ENCODE data around the gene IGDCC3. TPM values are rescaled to one million over a fixed set of nuclear protein-coding genes. Genes with fewer than 3 reads are reported as not detected.

Gene IGDCC3
- total RNA-seq, 2 donors from 2014 or later = not detected

DNA sequence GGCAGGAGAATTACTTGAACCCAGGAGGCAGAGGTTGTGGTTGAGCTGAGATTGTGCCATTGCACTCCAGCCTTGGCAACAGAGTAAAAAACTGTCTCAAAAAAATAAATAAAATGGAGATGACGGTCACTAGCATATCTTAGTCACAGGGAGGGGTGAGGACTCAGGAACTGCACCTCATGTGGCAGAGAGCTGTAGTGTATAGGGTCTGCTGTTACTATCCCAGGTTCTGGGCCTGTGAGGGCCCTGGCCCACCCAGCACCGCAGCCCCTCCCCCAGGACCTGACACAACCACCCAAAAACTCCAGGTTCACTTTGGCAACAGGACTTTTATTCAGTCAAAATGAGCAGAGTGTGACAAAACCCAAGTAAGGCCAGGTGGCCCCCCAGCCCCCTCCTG lies 51.0 kb downstream of the IGDCC3 start:
- no peaks in the 10 kb centered on the region for H3K27me3 ChIP-seq
- H3K36me3 ChIP-seq = no peaks in the 10 kb centered on the region
- no peak for DNase-seq (ENCODE audit: low spot score)
- no peak overlapping the region for H3K27ac ChIP-seq
- TF ChIP-seq, protein P1, sequence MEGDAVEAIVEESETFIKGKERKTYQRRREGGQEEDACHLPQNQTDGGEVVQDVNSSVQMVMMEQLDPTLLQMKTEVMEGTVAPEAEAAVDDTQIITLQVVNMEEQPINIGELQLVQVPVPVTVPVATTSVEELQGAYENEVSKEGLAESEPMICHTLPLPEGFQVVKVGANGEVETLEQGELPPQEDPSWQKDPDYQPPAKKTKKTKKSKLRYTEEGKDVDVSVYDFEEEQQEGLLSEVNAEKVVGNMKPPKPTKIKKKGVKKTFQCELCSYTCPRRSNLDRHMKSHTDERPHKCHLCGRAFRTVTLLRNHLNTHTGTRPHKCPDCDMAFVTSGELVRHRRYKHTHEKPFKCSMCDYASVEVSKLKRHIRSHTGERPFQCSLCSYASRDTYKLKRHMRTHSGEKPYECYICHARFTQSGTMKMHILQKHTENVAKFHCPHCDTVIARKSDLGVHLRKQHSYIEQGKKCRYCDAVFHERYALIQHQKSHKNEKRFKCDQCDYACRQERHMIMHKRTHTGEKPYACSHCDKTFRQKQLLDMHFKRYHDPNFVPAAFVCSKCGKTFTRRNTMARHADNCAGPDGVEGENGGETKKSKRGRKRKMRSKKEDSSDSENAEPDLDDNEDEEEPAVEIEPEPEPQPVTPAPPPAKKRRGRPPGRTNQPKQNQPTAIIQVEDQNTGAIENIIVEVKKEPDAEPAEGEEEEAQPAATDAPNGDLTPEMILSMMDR (IDR thresholded peaks at IDR 0.05) = no peak
- no peaks in the 10 kb centered on the region for H3K4me1 ChIP-seq
- no peak overlapping the region for H3K4me3 ChIP-seq
- no peaks in the 10 kb centered on the region for H3K9me3 ChIP-seq

DNA sequence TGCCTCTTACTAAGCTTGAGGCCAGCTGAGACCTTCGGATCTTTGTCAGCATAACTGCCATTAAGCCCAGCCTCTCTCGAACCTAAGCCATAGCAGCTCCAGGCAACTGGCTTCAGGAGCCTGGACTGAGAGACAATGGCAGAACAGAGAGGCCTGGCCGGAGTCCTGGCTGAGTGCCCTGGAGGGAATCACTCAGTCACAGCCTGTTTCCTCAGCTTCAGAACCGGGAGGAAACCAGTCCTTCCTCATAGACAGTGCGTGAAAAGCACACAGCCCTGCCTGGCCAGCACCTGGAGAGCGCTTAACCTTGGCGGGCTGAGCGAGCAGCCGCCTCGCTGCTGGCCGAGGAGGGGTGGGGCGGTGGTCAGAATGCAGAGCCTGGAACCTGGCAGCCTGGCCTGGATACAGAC lies 51.7 kb downstream of the IGDCC3 start:
- Histone ChIP-seq H3K4me3 (no peak overlapping the region), H3K27me3 (no peaks in the 10 kb centered on the region), H3K36me3 (no peaks in the 10 kb centered on the region), H3K9me3 (no peaks in the 10 kb centered on the region), H3K27ac (no peak overlapping the region), H3K4me1 (no peaks in the 10 kb centered on the region)
- no peak for DNase-seq (ENCODE audit: low spot score)
- TF ChIP-seq, protein P1 (IDR thresholded peaks at IDR 0.05) = no peak

GRCh38 chr15:65323071-65323511 lies 54.7 kb downstream of the IGDCC3 start:
- no peak for DNase-seq (ENCODE audit: low spot score)
- H3K9me3 ChIP-seq = no peaks in the 10 kb centered on the region
- H3K36me3 ChIP-seq = no peaks in the 10 kb centered on the region
- H3K4me3 ChIP-seq = no peak overlapping the region
- H3K27me3 ChIP-seq = no peaks in the 10 kb centered on the region
- TF ChIP-seq, protein P1 (IDR thresholded peaks at IDR 0.05) = no peak
- H3K27ac ChIP-seq = no peak overlapping the region
- H3K4me1 ChIP-seq = no peaks in the 10 kb centered on the region

DNA sequence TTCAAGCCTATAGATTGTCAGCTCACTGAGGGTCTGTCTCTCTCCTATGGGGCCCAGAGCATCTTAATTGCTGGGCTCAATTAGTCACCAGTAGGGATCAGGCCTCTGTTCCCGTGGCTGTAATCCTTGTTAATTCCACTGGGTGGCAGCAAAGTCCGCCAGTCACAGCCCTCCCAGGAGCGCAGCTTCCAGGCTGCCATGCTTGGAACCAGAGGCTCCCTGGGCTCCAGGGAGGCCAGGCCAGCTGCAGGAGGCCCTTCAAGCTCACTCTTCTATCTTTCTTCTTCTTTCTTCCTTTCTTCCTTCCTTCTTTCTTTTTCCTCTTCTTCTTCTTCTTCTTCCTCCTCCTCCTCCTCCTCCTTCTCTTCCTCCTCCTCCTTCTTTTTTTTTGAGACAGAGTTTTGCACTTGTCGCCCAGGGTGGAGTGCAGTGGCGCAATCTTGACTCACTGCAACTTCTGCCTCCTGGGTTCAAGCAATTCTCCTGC lies 58.9 kb downstream of the IGDCC3 start:
- Histone ChIP-seq H3K27me3 (no peaks in the 10 kb centered on the region), H3K4me1 (no peaks in the 10 kb centered on the region), H3K9me3 (no peaks in the 10 kb centered on the region), H3K36me3 (no peaks in the 10 kb centered on the region), H3K4me3 (no peak overlapping the region), H3K27ac (no peak overlapping the region)
- TF ChIP-seq, protein P1 (IDR thresholded peaks at IDR 0.05) = peak; percentile 83 to 94
- peak; percentile 76 for DNase-seq (ENCODE audit: low spot score)

DNA sequence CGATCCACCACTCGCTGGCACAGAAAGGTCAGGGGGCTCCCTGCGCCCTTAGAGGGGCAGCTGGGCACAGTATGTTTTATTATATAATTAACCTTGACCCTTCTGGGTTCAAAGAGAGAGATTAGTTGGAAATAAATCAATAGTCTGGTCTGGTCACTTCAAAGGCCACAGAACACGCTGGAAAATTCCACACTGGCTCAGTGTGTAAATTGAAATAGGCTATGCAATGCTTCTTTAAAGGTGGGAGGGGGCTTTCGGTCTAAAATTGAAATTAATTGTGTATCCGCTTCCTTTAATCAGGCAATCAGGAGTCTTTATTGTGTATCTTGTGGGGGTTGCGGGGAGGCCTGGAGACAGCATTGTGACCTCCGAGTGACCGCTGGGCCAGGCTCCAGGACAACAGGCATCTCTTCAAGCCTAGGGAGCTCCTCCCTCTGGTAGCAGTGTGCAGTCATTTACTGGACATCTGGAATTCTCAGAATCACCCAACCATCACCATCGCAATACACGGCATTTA lies 65.3 kb downstream of the IGDCC3 start:
- Histone ChIP-seq H3K9me3 (no peaks in the 10 kb centered on the region), H3K4me3 (no peak overlapping the region), H3K27me3 (no peaks in the 10 kb centered on the region), H3K4me1 (peaks cover 0 to 10% of the 10 kb centered on the region in 2 donors), H3K36me3 (no peaks in the 10 kb centered on the region), H3K27ac (no peak overlapping the region)
- TF ChIP-seq, protein P1 (IDR thresholded peaks at IDR 0.05) = no peak
- DNase-seq (ENCODE audit: low spot score) = no peak

DNA sequence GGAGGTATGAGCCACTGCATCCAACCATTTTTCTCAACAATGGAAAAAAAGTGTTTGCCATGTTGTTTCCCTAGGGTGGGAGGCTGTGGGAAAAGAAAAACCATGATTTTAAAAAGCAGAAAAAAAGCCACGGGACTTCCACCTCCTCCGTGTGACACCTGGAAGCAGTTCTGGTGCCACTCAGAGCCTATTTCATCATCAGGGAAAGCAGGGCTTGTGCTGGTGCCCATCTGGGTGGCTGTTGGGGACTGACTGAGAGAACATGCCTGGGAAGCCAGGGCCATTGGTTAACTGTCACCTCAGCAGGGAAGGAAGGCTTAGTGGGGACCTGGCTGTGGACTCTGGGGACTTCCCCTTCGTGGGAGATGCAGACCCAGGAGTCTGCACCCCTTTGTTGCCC lies 66.0 kb downstream of the IGDCC3 start:
- Histone ChIP-seq H3K9me3 (no peaks in the 10 kb centered on the region), H3K27me3 (no peaks in the 10 kb centered on the region), H3K4me1 (peaks cover 0 to 10% of the 10 kb centered on the region in 2 donors), H3K36me3 (no peaks in the 10 kb centered on the region), H3K4me3 (no peak overlapping the region), H3K27ac (no peak overlapping the region)
- TF ChIP-seq, protein P1 (IDR thresholded peaks at IDR 0.05) = no peak
- no peak for DNase-seq (ENCODE audit: low spot score)
